ENCODE results near the gene GPN1. TPM values are rescaled to one million over a fixed set of nuclear protein-coding genes. Genes with fewer than 3 reads are reported as not detected.

The GPN1 gene
- total and polyA plus RNA-seq, 3 donors from 2014 or later: 28.8 to 77.5 (median 29.3) TPM

DNA sequence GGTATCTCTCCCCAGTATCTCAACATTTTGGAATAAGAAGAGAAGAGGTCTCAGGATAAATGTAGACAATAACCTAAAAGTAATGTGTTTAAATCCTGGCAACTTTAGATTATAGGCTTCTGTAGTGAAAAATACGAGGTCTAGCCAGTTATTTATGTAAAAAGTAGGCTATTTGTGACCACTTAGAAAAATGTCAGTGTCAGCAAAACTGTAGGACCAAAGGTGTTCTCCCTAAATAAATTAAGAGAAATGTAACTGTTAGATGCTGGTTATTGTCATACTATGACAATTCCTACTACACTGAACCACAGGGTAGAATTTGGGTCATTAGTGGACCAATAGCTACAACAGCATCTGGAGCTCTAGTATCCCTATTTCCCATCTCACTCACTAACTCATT, 32.5 kb downstream of the GPN1 start:
- no peak for DNase-seq
- TF ChIP-seq CTCF (IDR thresholded peaks at IDR 0.05) (no peak), POLR2A (IDR thresholded peaks at IDR 0.05) (no peak)
- intact Hi-C loops (cut with DNase I; ENCODE audit: low total_unique reads): no loop called here
- H3K27me3 ChIP-seq: no peaks in the 10 kb centered on the region
- no peaks in the 10 kb centered on the region for H3K9me3 ChIP-seq
- H3K36me3 ChIP-seq (ENCODE audit: low read depth, missing control alignments): no peaks in the 10 kb centered on the region
- no peak overlapping the region for H3K4me3 ChIP-seq
- peaks cover 13% of the 10 kb centered on the region for H3K4me1 ChIP-seq
- WGBS, 2 donors: 94 to 95% methylated on average over 1 of the region's 1 CpG
- H3K27ac ChIP-seq: no peak overlapping the region

GRCh38 chr2:27663285-27664153, 34.7 kb downstream of the GPN1 start, which contains the start of the genes SLC4A1AP and SUPT7L:
TSS of gene SLC4A1AP (plus strand) at chr2:27663889. CDS start at chr2:27663915, 26 bp downstream.
TSS of gene SUPT7L (minus strand) at chr2:27663614. CDS start at chr2:27662192, 1,422 bp downstream.
- Histone ChIP-seq H3K27ac (peak within 1 kb of the TSS; percentile 80 to 89), H3K4me1 (peaks cover 13% of the 10 kb centered on the region)
- intact Hi-C loops (cut with DNase I; ENCODE audit: low total_unique reads): no loop called here

GRCh38 chr2:27664154-27664574, 35.3 kb downstream of the GPN1 start:
- Histone ChIP-seq H3K27me3 (no peaks in the 10 kb centered on the region), H3K9me3 (no peaks in the 10 kb centered on the region), H3K4me3 (peak overlapping the region; percentile 86 to 87), H3K36me3 (ENCODE audit: low read depth, missing control alignments) (no peaks in the 10 kb centered on the region), H3K27ac (peak overlapping the region; percentile 80 to 89), H3K4me1 (peaks cover 13% of the 10 kb centered on the region)
- no peak for DNase-seq
- intact Hi-C loops (cut with DNase I; ENCODE audit: low total_unique reads): no loop called here
- TF ChIP-seq POLR2A (IDR thresholded peaks at IDR 0.05): no peak
- no peak for TF ChIP-seq CTCF (IDR thresholded peaks at IDR 0.05)
- WGBS, 2 donors: 1 to 3% methylated on average over 15 to 21 of the region's 28 CpGs

More at GRCh38 chr2:27663285-27664153, 34.7 kb downstream of the GPN1 start, which contains the start of the genes SLC4A1AP and SUPT7L:
- Histone ChIP-seq H3K36me3 (ENCODE audit: low read depth, missing control alignments) (no peaks in the 10 kb centered on the region), H3K4me3 (peak within 1 kb of the TSS; percentile 86 to 87), H3K27me3 (no peaks in the 10 kb centered on the region), H3K9me3 (no peaks in the 10 kb centered on the region)
- TF ChIP-seq POLR2A (IDR thresholded peaks at IDR 0.05) (no peak), CTCF (IDR thresholded peaks at IDR 0.05) (peak in 1 of 3 experiments; percentile 4)
- DNase-seq: peak; percentile 87
- 0% methylated on average over 51 to 56 of the region's 56 CpGs for WGBS, 2 donors

GRCh38 chr2:27664622-27665363, 35.9 kb downstream of the GPN1 start:
- H3K36me3 ChIP-seq (ENCODE audit: low read depth, missing control alignments): no peaks in the 10 kb centered on the region

More at GRCh38 chr2:27664622-27665363, 35.9 kb downstream of the GPN1 start:
- Histone ChIP-seq H3K9me3 (no peaks in the 10 kb centered on the region), H3K4me1 (peaks cover 13% of the 10 kb centered on the region), H3K27me3 (no peaks in the 10 kb centered on the region), H3K27ac (peak overlapping the region in 1 of 2 donors; percentile 80), H3K4me3 (peak overlapping the region; percentile 86 to 87)
- DNase-seq: no peak
- intact Hi-C loops (cut with DNase I; ENCODE audit: low total_unique reads): no loop called here
- 48 to 65% methylated on average over 16 of the region's 16 CpGs for WGBS, 2 donors
- TF ChIP-seq POLR2A (IDR thresholded peaks at IDR 0.05) (no peak), CTCF (IDR thresholded peaks at IDR 0.05) (no peak)
